ENCODE measurements around the gene MDK.

MDK gene

GRCh38 chr11:46429717-46430116 is 48.2 kb downstream of the MDK start:
- no peak for ATAC-seq (replicated peaks)
- no peak for DNase-seq
- Mint-ChIP-seq H3K9me3 (no peaks in the 10 kb centered on the region), H3K27ac (no peak overlapping the region), H3K36me3 (peaks cover 47 to 75% of the 10 kb centered on the region in 2 donors), H3K4me3 (no peak overlapping the region), H3K27me3 (no peaks in the 10 kb centered on the region), H3K4me1 (peaks cover 0 to 1% of the 10 kb centered on the region in 2 donors)

GRCh38 chr11:46431211-46431610 is 49.7 kb downstream of the MDK start:
- no peak for ATAC-seq (replicated peaks)
- Mint-ChIP-seq H3K9me3 (no peaks in the 10 kb centered on the region), H3K27ac (no peak overlapping the region), H3K36me3 (peaks cover 51 to 75% of the 10 kb centered on the region in 2 donors), H3K27me3 (no peaks in the 10 kb centered on the region), H3K4me3 (no peak overlapping the region), H3K4me1 (peaks cover 0 to 1% of the 10 kb centered on the region in 2 donors)
- DNase-seq, result no peak
